HepG2 (cell line): Measurements from ENCODE around the gene HECTD2. TPM values are rescaled to one million over a fixed set of nuclear protein-coding genes. Genes with fewer than 3 reads are reported as not detected.

Source experiments
- AHR ChIP-seq: IDR thresholded peaks from 2 replicates; pipeline ENCODE4 v1.6.1; 2018; ENCODE audit warnings: missing genetic modification reagents, missing compliant biosample characterization
- EHMT2 ChIP-seq: fragments of 200-600 bp; sonication (generic); IDR thresholded peaks from 2 replicates; pipeline ENCODE4 v1.7.0; 2017; ENCODE audit warnings: antibody characterized with exemption, low read depth, low read length, borderline replicate concordance
- HNF4A ChIP-seq: sonication (generic); formaldehyde crosslinking; IDR thresholded peaks from 2 replicates; pipeline ENCODE4 v1.4.0; 2020; ENCODE audit warnings: missing genetic modification reagents
- KDM6A ChIP-seq: IDR thresholded peaks from 2 replicates; pipeline ENCODE4 v1.6.1; 2016; ENCODE audit warnings: low read depth
- KLF13 ChIP-seq: sonication (generic); formaldehyde crosslinking; IDR thresholded peaks from 2 replicates; pipeline ENCODE4 v1.4.0; 2020; ENCODE audit warnings: mild to moderate bottlenecking, missing genetic modification reagents
- PHF21A ChIP-seq: sonication (generic); formaldehyde crosslinking; IDR thresholded peaks from 2 replicates; pipeline ENCODE4 v1.5.0; 2020; ENCODE audit warnings: mild to moderate bottlenecking, missing genetic modification reagents
- SNRNP70 ChIP-seq: fragments of 200-400 bp; formaldehyde crosslinking; IDR thresholded peaks from 2 replicates; pipeline ENCODE4 v1.6.1; 2017; ENCODE audit warnings: mild to moderate bottlenecking, low read depth, low read length, moderate library complexity
- ZNF3 ChIP-seq: IDR thresholded peaks from 2 replicates; pipeline ENCODE4 v1.7.0; 2017; ENCODE audit warnings: inconsistent platforms
- ZNF30 ChIP-seq: sonication (generic); formaldehyde crosslinking; IDR thresholded peaks from 2 replicates; pipeline ENCODE4 v1.5.0; 2020; ENCODE audit warnings: mild to moderate bottlenecking, missing genetic modification reagents
- polyA plus RNA-seq, 8 experiments: library from polyadenylated mRNA; depleted of rRNA in 3 of 8; stranded (reverse) in 7 of 8; unstranded in 1 of 8; fragments of >200 nt; fragmentation: Illumina TruSeq in 4 of 8; extraction: Trizol in 4 of 8; gene quantifications; 2 replicates each; pipeline versions ENCODE4 v1.2.1 to v1.2.3, GENCODE V29; 2011 to 2016; ENCODE audit warnings: low read depth in 4 of 8, missing spikeins in 1 of 8, mixed read lengths in 1 of 8; ENCODE audit not compliant: insufficient read depth in 1 of 8
- total RNA-seq, 5 experiments: library from RNA; depleted of rRNA; stranded (reverse); fragments of >200 nt; fragmentation: Illumina TruSeq; extraction: Trizol; gene quantifications; 2 replicates each; pipeline ENCODE4 v1.2.3, GENCODE V29; 2016; ENCODE audit warnings: low read depth in 1 of 5
- TF ChIP-seq, protein P1 (sequence below): conservative IDR thresholded peaks from 2 replicates; pipeline ENCODE4 v1.6.1; 2018; ENCODE audit warnings: missing genetic modification reagents
- TF ChIP-seq, protein P2 (sequence below): sonication (generic); formaldehyde crosslinking; IDR thresholded peaks from 2 replicates; pipeline ENCODE4 v1.4.0; 2020; ENCODE audit warnings: missing genetic modification reagents, borderline replicate concordance
- TF ChIP-seq, protein P3 (sequence below), 2 experiments: sonication (generic) in 1 of 2; formaldehyde crosslinking in 1 of 2; IDR thresholded peaks; 2 replicates each; pipeline versions ENCODE4 v1.4.0 to v1.6.1; 2016 to 2020; ENCODE audit warnings: borderline replicate concordance in 1 of 2, low read depth in 1 of 2, mild to moderate bottlenecking in 1 of 2, missing genetic modification reagents in 1 of 2
- TF ChIP-seq, protein P4 (sequence below): sonication (generic); formaldehyde crosslinking; IDR thresholded peaks from 2 replicates; pipeline ENCODE4 v1.8.0; 2022; ENCODE audit warnings: mild to moderate bottlenecking, missing genetic modification reagents, moderate library complexity
- TF ChIP-seq, protein P5 (sequence below): IDR thresholded peaks from 2 replicates; pipeline ENCODE4 v1.6.1; 2016; ENCODE audit warnings: mild to moderate bottlenecking, missing biosample characterization, missing genetic modification reagents

The HECTD2 gene
- total and polyA plus RNA-seq, 2 of the 13 experiments (the other 11 are each of a cell fraction or from before 2014, with no cell fraction given), result 3.2 to 5.2 TPM

DNA sequence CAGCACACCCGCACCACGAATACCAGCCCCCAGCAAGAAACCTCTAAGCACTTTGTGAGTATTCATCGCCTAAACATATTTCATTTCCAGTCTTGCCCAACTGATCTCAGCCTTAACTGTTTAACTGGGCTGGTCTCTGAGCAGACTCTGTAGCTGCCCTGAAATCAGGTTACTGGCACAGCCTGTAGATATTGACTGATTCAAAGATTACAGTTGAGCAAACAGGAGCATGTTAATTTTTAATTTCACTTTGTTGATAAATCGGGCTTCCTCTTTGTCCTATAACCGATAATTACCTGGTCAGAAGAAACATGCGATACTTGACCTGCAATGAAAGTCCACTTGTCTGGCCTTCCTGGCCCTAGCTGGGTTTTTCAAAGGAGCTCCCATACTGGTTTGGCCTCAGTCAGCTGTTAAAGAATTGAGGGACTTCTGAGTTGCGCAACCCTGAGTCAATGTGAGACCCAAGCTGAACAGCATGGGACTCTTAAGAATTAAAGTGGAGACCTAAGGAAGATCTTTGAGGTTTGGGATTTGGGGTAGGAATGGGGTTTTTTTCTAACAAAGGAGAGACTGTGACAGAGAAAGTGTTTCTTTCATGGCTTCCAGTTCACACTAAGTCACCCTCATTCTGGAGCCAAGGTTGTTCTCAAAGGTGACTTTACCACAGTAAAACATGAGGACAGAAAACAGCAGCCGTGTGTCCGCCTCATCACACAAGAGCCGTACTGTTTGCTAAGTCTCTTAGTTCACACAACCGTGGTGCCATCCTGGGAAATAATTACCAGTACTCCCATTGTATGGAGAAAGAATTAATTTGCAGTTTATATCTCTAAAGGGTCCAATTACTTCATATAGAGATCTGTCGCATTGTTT, 146.8 kb downstream of the HECTD2 start (continued):
- TF ChIP-seq, protein P1, sequence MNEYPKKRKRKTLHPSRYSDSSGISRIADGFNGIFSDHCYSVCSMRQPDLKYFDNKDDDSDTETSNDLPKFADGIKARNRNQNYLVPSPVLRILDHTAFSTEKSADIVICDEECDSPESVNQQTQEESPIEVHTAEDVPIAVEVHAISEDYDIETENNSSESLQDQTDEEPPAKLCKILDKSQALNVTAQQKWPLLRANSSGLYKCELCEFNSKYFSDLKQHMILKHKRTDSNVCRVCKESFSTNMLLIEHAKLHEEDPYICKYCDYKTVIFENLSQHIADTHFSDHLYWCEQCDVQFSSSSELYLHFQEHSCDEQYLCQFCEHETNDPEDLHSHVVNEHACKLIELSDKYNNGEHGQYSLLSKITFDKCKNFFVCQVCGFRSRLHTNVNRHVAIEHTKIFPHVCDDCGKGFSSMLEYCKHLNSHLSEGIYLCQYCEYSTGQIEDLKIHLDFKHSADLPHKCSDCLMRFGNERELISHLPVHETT (CRISPR knock-in tag), result 0 out of 2 replicates have a peak, but pooled peaks have one; percentile 28
- TF ChIP-seq KDM6A (CRISPR knock-in tag) (peak; percentile 84), HNF4A (CRISPR knock-in tag) (peak; percentile 95), AHR (CRISPR knock-in tag) (no peak), ZNF3 (0 out of 2 replicates have a peak, but pooled peaks have one; percentile 23), EHMT2 (peak; percentile 99), PHF21A (peak; percentile 99), SNRNP70 (no peak), ZNF30 (CRISPR knock-in tag) (no peak), KLF13 (CRISPR knock-in tag) (no peak)
- TF ChIP-seq, protein P2, sequence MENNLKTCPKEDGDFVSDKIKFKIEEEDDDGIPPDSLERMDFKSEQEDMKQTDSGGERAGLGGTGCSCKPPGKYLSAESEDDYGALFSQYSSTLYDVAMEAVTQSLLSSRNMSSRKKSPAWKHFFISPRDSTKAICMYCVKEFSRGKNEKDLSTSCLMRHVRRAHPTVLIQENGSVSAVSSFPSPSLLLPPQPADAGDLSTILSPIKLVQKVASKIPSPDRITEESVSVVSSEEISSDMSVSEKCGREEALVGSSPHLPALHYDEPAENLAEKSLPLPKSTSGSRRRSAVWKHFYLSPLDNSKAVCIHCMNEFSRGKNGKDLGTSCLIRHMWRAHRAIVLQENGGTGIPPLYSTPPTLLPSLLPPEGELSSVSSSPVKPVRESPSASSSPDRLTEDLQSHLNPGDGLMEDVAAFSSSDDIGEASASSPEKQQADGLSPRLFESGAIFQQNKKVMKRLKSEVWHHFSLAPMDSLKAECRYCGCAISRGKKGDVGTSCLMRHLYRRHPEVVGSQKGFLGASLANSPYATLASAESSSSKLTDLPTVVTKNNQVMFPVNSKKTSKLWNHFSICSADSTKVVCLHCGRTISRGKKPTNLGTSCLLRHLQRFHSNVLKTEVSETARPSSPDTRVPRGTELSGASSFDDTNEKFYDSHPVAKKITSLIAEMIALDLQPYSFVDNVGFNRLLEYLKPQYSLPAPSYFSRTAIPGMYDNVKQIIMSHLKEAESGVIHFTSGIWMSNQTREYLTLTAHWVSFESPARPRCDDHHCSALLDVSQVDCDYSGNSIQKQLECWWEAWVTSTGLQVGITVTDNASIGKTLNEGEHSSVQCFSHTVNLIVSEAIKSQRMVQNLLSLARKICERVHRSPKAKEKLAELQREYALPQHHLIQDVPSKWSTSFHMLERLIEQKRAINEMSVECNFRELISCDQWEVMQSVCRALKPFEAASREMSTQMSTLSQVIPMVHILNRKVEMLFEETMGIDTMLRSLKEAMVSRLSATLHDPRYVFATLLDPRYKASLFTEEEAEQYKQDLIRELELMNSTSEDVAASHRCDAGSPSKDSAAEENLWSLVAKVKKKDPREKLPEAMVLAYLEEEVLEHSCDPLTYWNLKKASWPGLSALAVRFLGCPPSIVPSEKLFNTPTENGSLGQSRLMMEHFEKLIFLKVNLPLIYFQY (CRISPR knock-in tag), result peak; percentile 76
- TF ChIP-seq, protein P3, sequence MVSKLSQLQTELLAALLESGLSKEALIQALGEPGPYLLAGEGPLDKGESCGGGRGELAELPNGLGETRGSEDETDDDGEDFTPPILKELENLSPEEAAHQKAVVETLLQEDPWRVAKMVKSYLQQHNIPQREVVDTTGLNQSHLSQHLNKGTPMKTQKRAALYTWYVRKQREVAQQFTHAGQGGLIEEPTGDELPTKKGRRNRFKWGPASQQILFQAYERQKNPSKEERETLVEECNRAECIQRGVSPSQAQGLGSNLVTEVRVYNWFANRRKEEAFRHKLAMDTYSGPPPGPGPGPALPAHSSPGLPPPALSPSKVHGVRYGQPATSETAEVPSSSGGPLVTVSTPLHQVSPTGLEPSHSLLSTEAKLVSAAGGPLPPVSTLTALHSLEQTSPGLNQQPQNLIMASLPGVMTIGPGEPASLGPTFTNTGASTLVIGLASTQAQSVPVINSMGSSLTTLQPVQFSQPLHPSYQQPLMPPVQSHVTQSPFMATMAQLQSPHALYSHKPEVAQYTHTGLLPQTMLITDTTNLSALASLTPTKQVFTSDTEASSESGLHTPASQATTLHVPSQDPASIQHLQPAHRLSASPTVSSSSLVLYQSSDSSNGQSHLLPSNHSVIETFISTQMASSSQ (IDR thresholded peaks at IDR 0.05; ENCODE audit: low read depth), result peak; percentile 97
- TF ChIP-seq, protein P3 (CRISPR knock-in tag; IDR thresholded peaks at IDR 0.05; ENCODE audit: borderline replicate concordance), result peak; percentile 98
- TF ChIP-seq, protein P4, sequence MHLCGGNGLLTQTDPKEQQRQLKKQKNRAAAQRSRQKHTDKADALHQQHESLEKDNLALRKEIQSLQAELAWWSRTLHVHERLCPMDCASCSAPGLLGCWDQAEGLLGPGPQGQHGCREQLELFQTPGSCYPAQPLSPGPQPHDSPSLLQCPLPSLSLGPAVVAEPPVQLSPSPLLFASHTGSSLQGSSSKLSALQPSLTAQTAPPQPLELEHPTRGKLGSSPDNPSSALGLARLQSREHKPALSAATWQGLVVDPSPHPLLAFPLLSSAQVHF (CRISPR knock-in tag), result no peak
- TF ChIP-seq, protein P5, sequence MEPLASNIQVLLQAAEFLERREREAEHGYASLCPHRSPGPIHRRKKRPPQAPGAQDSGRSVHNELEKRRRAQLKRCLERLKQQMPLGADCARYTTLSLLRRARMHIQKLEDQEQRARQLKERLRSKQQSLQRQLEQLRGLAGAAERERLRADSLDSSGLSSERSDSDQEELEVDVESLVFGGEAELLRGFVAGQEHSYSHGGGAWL (CRISPR knock-in tag), result no peak
